Smooth muscle cell (in vitro differentiated cells): ENCODE measurements around the gene RPS29. TPM values are rescaled to one million over a fixed set of nuclear protein-coding genes. Genes with fewer than 3 reads are reported as not detected.

ENCODE experiments used
- DNase-seq: peaks from one replicate; lab custom pipeline; 2025; ENCODE audit not compliant: unreplicated experiment; lab: John Stamatoyannopoulos, UW
- H2AFZ ChIP-seq: fragments of 200-600 bp; sonication (generic); 2 replicates; pipeline ENCODE4 v1.6.0; 2016; ENCODE audit warnings: antibody characterized with exemption, low read depth, mild to moderate bottlenecking
- H3F3A ChIP-seq: fragments of 200-600 bp; sonication (generic); 2 replicates; pipeline ENCODE4 v1.6.0; 2017; ENCODE audit warnings: antibody characterized with exemption, low read depth
- H3K27ac ChIP-seq: fragments of 200-600 bp; sonication (generic); 2 replicates; pipeline ENCODE4 v1.5.1; 2016; ENCODE audit warnings: low read depth, mild to moderate bottlenecking
- H3K27me3 ChIP-seq: fragments of 200-600 bp; sonication (generic); 2 replicates; pipeline ENCODE4 v1.6.1; 2016; ENCODE audit warnings: low read depth, mild to moderate bottlenecking
- H3K36me3 ChIP-seq: fragments of 200-600 bp; sonication (generic); 2 replicates; pipeline ENCODE4 v1.5.1; 2016; ENCODE audit warnings: low read depth
- H3K4me1 ChIP-seq: fragments of 200-600 bp; sonication (generic); 2 replicates; pipeline ENCODE4 v1.5.1; 2016; ENCODE audit warnings: low read depth
- H3K4me2 ChIP-seq: fragments of 200-600 bp; sonication (generic); 2 replicates; pipeline ENCODE4 v1.6.0; 2016; ENCODE audit warnings: mild to moderate bottlenecking
- H3K4me3 ChIP-seq: fragments of 200-600 bp; sonication (generic); 2 replicates; pipeline ENCODE4 v1.5.1; 2016; ENCODE audit warnings: mild to moderate bottlenecking
- H3K79me2 ChIP-seq: fragments of 200-600 bp; sonication (generic); 2 replicates; pipeline ENCODE4 v1.6.0; 2016; ENCODE audit warnings: low read depth, mild to moderate bottlenecking
- H3K9ac ChIP-seq: fragments of 200-600 bp; sonication (generic); 2 replicates; pipeline ENCODE4 v1.6.0; 2016; ENCODE audit warnings: low read depth
- H3K9me3 ChIP-seq: fragments of 200-600 bp; sonication (generic); replicated peaks from 2 replicates; pipeline ENCODE4 v1.5.1; 2016; ENCODE audit warnings: low read depth
- H4K20me1 ChIP-seq: fragments of 200-600 bp; sonication (generic); 2 replicates; pipeline ENCODE4 v1.6.0; 2016; ENCODE audit warnings: low read depth
- whole genome bisulfite sequencing: methylation state at CpG from one replicate; pipeline ENCODE4 v1.1.7; 2016; ENCODE audit warnings: low lambda C conversion rate; 5-methylcytosine and 5-hydroxymethylcytosine counted together
- polyA plus RNA-seq: library from polyadenylated mRNA; unstranded; fragments of >200 nt; fragmentation: Nextera tagmentation; extraction: Ambion mirVana; gene quantifications from 2 replicates; pipeline ENCODE4 v1.2.1, GENCODE V29; 2016
- total RNA-seq: library from RNA; depleted of rRNA; stranded (reverse); fragments of >200 nt; gene quantifications from 2 replicates; pipeline ENCODE4 v1.2.3, GENCODE V29; 2014
- TF ChIP-seq, protein P1 (sequence below): fragments of 200-600 bp; sonication (generic); IDR thresholded peaks from 2 replicates; pipeline ENCODE4 v1.5.1; 2017; ENCODE audit warnings: borderline replicate concordance, mild to moderate bottlenecking, antibody characterized with exemption; ENCODE audit not compliant: insufficient read depth, poor library complexity, severe bottlenecking

Gene RPS29
- total and polyA plus RNA-seq, 2 experiments from 2014 or later, result 1,151 to 7,688 TPM

DNA sequence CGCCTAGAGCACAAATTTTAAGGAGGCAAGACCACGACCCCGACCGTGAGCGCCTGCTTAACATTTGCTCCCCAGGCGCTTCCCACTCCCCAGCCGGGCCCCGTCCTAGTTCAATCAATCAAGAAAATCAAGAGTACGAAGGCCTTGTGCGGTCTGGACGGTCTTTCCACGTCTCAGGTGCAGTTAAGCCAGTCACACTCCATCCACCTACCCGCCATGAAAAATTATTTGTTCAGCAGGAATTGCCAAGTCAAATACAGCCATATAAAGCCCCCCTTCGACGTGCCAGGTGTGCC lies 12.0 kb upstream of the RPS29 start:
- no peaks in the 10 kb centered on the region for H3K4me1 ChIP-seq
- no peak for DNase-seq
- peak overlapping the region; percentile 100 for H3K4me2 ChIP-seq
- peak overlapping the region; percentile 88 for H3K9ac ChIP-seq
- peak overlapping the region; percentile 98 for H2AFZ ChIP-seq
- TF ChIP-seq, protein P1, sequence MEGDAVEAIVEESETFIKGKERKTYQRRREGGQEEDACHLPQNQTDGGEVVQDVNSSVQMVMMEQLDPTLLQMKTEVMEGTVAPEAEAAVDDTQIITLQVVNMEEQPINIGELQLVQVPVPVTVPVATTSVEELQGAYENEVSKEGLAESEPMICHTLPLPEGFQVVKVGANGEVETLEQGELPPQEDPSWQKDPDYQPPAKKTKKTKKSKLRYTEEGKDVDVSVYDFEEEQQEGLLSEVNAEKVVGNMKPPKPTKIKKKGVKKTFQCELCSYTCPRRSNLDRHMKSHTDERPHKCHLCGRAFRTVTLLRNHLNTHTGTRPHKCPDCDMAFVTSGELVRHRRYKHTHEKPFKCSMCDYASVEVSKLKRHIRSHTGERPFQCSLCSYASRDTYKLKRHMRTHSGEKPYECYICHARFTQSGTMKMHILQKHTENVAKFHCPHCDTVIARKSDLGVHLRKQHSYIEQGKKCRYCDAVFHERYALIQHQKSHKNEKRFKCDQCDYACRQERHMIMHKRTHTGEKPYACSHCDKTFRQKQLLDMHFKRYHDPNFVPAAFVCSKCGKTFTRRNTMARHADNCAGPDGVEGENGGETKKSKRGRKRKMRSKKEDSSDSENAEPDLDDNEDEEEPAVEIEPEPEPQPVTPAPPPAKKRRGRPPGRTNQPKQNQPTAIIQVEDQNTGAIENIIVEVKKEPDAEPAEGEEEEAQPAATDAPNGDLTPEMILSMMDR, result no peak
- 2% methylated on average over 15 of the region's 15 CpGs for WGBS
- H3F3A ChIP-seq, result peaks cover 5% of the 10 kb centered on the region
- H4K20me1 ChIP-seq, result no peaks in the 10 kb centered on the region
- H3K27me3 ChIP-seq, result no peaks in the 10 kb centered on the region
- no peaks in the 10 kb centered on the region for H3K36me3 ChIP-seq
- peaks cover 7% of the 10 kb centered on the region for H3K79me2 ChIP-seq
- peak overlapping the region; percentile 79 for H3K4me3 ChIP-seq
- no peaks in the 10 kb centered on the region for H3K9me3 ChIP-seq
- H3K27ac ChIP-seq, result peak overlapping the region; percentile 86

DNA sequence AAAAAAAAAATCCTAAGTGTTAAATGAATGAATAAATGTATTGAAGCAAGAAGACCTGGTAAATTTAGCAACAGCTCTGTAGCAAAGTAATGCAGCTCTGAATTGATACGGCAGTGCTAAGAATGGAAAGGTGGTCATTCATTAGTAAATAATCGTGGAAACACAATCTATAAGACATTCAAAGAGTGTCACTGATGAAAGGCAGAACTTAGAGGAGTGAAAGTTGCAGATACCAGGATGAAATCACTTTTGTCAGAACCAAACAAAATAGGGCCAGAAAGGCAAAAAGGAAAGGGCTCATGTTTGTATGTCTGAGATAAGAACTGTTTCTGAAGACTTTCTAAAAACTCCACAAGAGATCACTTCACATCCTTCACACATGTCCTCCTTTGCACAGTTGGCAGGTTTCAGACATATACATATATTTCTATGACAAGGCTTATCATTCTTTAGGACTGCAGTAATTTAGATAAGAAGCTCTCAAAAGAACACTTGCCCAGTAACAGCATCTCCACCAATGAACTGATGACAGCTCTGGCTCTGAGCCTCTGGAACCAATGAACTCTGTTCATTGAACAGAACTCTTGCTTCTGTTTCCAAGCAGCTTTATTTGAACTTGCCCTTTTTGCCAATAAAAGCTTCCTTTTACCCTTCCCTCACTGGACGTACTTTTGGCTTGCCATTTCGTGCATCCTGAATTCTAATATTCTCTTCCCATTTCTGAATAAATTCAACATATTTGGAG lies 8.3 kb upstream of the RPS29 start:
- DNase-seq, result no peak
- Histone ChIP-seq H3K9me3 (no peaks in the 10 kb centered on the region), H3K36me3 (no peaks in the 10 kb centered on the region), H4K20me1 (no peaks in the 10 kb centered on the region), H3K4me3 (no peak overlapping the region), H3K4me1 (no peaks in the 10 kb centered on the region), H3K27me3 (no peaks in the 10 kb centered on the region), H2AFZ (no peak overlapping the region), H3F3A (peaks cover 5% of the 10 kb centered on the region), H3K4me2 (peak overlapping the region; percentile 57), H3K79me2 (no peaks in the 10 kb centered on the region), H3K27ac (no peak overlapping the region), H3K9ac (no peak overlapping the region)
- 22% methylated on average over 4 of the region's 4 CpGs for WGBS
- TF ChIP-seq, protein P1, result no peak

DNA sequence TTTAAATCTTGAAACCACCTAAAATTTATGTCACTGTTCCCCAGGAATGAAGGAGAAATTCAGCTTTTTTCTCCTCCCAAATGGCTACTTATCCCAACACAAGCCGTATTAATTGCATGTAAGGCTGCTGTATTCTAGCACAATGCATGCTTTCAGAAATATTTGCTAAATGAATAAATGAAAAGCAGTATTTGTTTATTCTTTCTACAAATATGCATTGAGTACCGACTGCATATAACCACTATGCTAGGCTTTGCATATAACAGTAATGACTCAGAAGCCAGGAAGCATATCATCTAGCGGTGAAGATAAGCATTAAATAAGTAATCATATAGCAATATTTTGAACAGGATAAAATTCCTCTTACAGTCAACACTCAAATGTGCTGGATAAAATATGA lies 6.8 kb upstream of the RPS29 start:
- Histone ChIP-seq H3K4me2 (peak overlapping the region; percentile 43), H3K4me1 (no peaks in the 10 kb centered on the region), H3K9me3 (no peaks in the 10 kb centered on the region), H3K27me3 (no peaks in the 10 kb centered on the region), H4K20me1 (no peaks in the 10 kb centered on the region), H3K27ac (no peak overlapping the region), H3F3A (peaks cover 5% of the 10 kb centered on the region), H3K79me2 (no peaks in the 10 kb centered on the region), H3K36me3 (no peaks in the 10 kb centered on the region), H3K9ac (no peak overlapping the region), H3K4me3 (no peak overlapping the region), H2AFZ (no peak overlapping the region)
- TF ChIP-seq, protein P1, result no peak
- no peak for DNase-seq
- 41% methylated on average over 3 of the region's 3 CpGs for WGBS

DNA sequence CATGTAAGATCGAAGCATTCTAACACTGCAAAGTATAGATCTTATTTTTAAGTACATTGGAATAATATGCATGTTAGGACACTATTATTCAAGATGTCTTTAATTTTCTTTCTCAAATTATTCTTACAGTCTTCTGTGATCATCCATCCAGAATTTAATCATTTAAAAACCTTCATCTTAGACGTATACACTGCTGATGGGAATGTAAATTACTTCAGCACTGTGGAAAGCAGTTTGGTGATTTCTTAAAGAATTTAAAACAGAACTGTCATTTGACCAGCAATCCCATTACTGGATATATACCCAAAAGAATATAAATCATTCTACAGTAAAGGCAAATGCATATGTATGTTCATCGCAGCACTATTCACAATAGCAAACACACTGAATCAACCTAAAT lies 3.2 kb upstream of the RPS29 start:
- no peak for DNase-seq
- Histone ChIP-seq H3K27me3 (no peaks in the 10 kb centered on the region), H3K9ac (no peak overlapping the region), H3K4me3 (no peak overlapping the region), H3F3A (no peaks in the 10 kb centered on the region), H3K79me2 (peaks cover 18% of the 10 kb centered on the region), H3K27ac (no peak overlapping the region), H3K4me1 (peaks cover 6% of the 10 kb centered on the region), H4K20me1 (peaks cover 12% of the 10 kb centered on the region), H3K9me3 (no peaks in the 10 kb centered on the region), H2AFZ (no peak overlapping the region), H3K4me2 (no peak overlapping the region), H3K36me3 (no peaks in the 10 kb centered on the region)
- 91% methylated on average over 3 of the region's 3 CpGs for WGBS
- TF ChIP-seq, protein P1, result no peak
